NCI-H82 (cell line): ENCODE data around the gene SLAMF9.

Experiments used
- DNase-seq: peaks from one replicate; lab custom pipeline; 2025; lab: John Stamatoyannopoulos, UW

The SLAMF9 gene

GRCh38 chr1:159953536-159954515 lies at the start of gene SLAMF9:
Gene SLAMF9, minus strand, starts transcription at chr1:159954237. Its CDS starts 100 bp downstream, at chr1:159954137.
- peak; percentile 59 for DNase-seq

GRCh38 chr1:160001440-160001839 lies 47.4 kb upstream of the SLAMF9 start:
- no peak for DNase-seq

- no peak for DNase-seq
These were observed 45.2 kb upstream of the SLAMF9 start for GRCh38 chr1:159999204-159999603.

GRCh38 chr1:159996653-159997052 lies 42.6 kb upstream of the SLAMF9 start:
- DNase-seq: no peak

- DNase-seq: no peak
These were observed 40.9 kb upstream of the SLAMF9 start for GRCh38 chr1:159994896-159995295.

- DNase-seq: peak; percentile 71
These were observed 39.9 kb upstream of the SLAMF9 start for GRCh38 chr1:159993911-159994310.

- DNase-seq: no peak
These were observed 38.1 kb upstream of the SLAMF9 start for GRCh38 chr1:159992161-159992560.

- no peak for DNase-seq
These were observed 37.5 kb upstream of the SLAMF9 start for GRCh38 chr1:159991513-159991912.

GRCh38 chr1:159990005-159990404 lies 36.0 kb upstream of the SLAMF9 start:
- DNase-seq: no peak

GRCh38 chr1:159989581-159989980 lies 35.5 kb upstream of the SLAMF9 start:
- DNase-seq: no peak

GRCh38 chr1:159988006-159988405 lies 34.0 kb upstream of the SLAMF9 start:
- DNase-seq: no peak

- no peak for DNase-seq
These were observed 33.1 kb upstream of the SLAMF9 start for GRCh38 chr1:159987186-159987585.

- no peak for DNase-seq
These were observed 32.5 kb upstream of the SLAMF9 start for GRCh38 chr1:159986531-159986930.

GRCh38 chr1:159986093-159986492 lies 32.1 kb upstream of the SLAMF9 start:
- no peak for DNase-seq

GRCh38 chr1:159985473-159985872 lies 31.4 kb upstream of the SLAMF9 start:
- DNase-seq: no peak

- peak; percentile 63 for DNase-seq
These were observed 29.6 kb upstream of the SLAMF9 start for GRCh38 chr1:159983681-159984080.

GRCh38 chr1:159982280-159982679 lies 28.2 kb upstream of the SLAMF9 start:
- DNase-seq: no peak

GRCh38 chr1:159981351-159982055 lies 27.5 kb upstream of the SLAMF9 start:
- no peak for DNase-seq

GRCh38 chr1:159980786-159981185 lies 26.7 kb upstream of the SLAMF9 start:
- DNase-seq: no peak

- DNase-seq: no peak
These were observed 26.0 kb upstream of the SLAMF9 start for GRCh38 chr1:159980076-159980475.

- no peak for DNase-seq
These were observed 25.2 kb upstream of the SLAMF9 start for GRCh38 chr1:159979257-159979656.

GRCh38 chr1:159978107-159978398 lies 24.0 kb upstream of the SLAMF9 start:
- no peak for DNase-seq
